GM12873 (cell line): ENCODE data around the gene STRN3.

Experiments
- CTCF ChIP-seq: IDR thresholded peaks from 2 replicates; pipeline ENCODE4 v1.5.1; 2012; ENCODE audit warnings: low read depth, mild to moderate bottlenecking, moderate library complexity, low read length, control low read depth; ENCODE audit not compliant: insufficient read depth; ENCODE audit errors: missing control alignments

STRN3 gene

GRCh38 chr14:30872602-30873001 is 153.6 kb downstream of the STRN3 start:
- TF ChIP-seq CTCF, result no peak

GRCh38 chr14:30869551-30870155 is 156.5 kb downstream of the STRN3 start:
- TF ChIP-seq CTCF, result no peak

GRCh38 chr14:30868736-30869135 is 157.4 kb downstream of the STRN3 start:
- TF ChIP-seq CTCF, result no peak

- TF ChIP-seq CTCF, result no peak
Observed at GRCh38 chr14:30864934-30865333, 161.2 kb downstream of the STRN3 start.

- no peak for TF ChIP-seq CTCF
Observed at GRCh38 chr14:30861200-30861599, 165.0 kb downstream of the STRN3 start.

GRCh38 chr14:30855345-30856037 is 170.7 kb downstream of the STRN3 start:
- TF ChIP-seq CTCF, result no peak

GRCh38 chr14:30854492-30854891 is 171.7 kb downstream of the STRN3 start:
- TF ChIP-seq CTCF, result no peak
